A549 (cell line): Measurements from ENCODE around the gene TMIGD1. TPM values are rescaled to one million over a fixed set of nuclear protein-coding genes. Genes with fewer than 3 reads are reported as not detected.

Experiments
- ATAC-seq, 2 experiments: fragments of 200-7000 bp in 1 of 2; fragments of >200 bp in 1 of 2; cut with Nextera tagmentation in 1 of 2; cut with Tn5 transposase in 1 of 2; 3 replicates each; pipeline versions ENCODE4 v1.8.0 to v1.9.1; 2018 to 2020; ENCODE audit warnings: mild to moderate bottlenecking in 1 of 2, moderate library complexity in 1 of 2
- CTCF ChIA-PET: fragments of 300-600 bp; sonication (Branson Sonifier 250); formaldehyde crosslinking; extraction: SDS; loops from one replicate; lab custom pipeline; 2021; ENCODE audit warnings: antibody characterized with exemption, inconsistent platforms; lab: Yijun Ruan, JAX
- POLR2A ChIA-PET: fragments of 350-600 bp; formaldehyde crosslinking; extraction: SDS; loops from one replicate; lab custom pipeline; 2021; ENCODE audit warnings: antibody characterized with exemption, inconsistent platforms; lab: Yijun Ruan, JAX
- DNase-seq, 2 experiments: peaks; one replicate each; pipeline versions ENCODE4 v3.0.0 to v3.0.0-alpha.2; 2011 to 2016; ENCODE audit warnings: low read depth in 1 of 2, low spot score in 1 of 2
- FAIRE-seq: peaks from 2 replicates; lab custom pipeline; 2011; peaks lifted over from hg19 to GRCh38; lab: Jason Lieb, UNC
- H3K27ac ChIP-seq, 2 experiments: fragments of >200 bp; sonication (Bioruptor Twin); formaldehyde crosslinking; 3 replicates each; pipeline ENCODE4 v1.5.1; 2016 to 2017
- H3K4me1 ChIP-seq: fragments of >200 bp; sonication (Bioruptor Twin); formaldehyde crosslinking; 3 replicates; pipeline ENCODE4 v1.6.1; 2016
- H3K4me2 ChIP-seq: fragments of >200 bp; sonication (Bioruptor Twin); formaldehyde crosslinking; 3 replicates; pipeline ENCODE4 v1.6.1; 2016
- H3K4me3 ChIP-seq: fragments of >200 bp; sonication (Bioruptor Twin); formaldehyde crosslinking; 3 replicates; pipeline ENCODE4 v1.5.1; 2016
- H3K9me3 ChIP-seq: fragments of >200 bp; sonication (Bioruptor Twin); formaldehyde crosslinking; 3 replicates; pipeline ENCODE4 v1.6.1; 2016
- CBX2 ChIP-seq: fragments of 200-600 bp; sonication (generic); IDR thresholded peaks from 2 replicates; pipeline ENCODE4 v1.6.1; 2016; ENCODE audit warnings: low read depth, mild to moderate bottlenecking, borderline replicate concordance
- CHD4 ChIP-seq: fragments of 200-600 bp; sonication (generic); IDR thresholded peaks from 2 replicates; pipeline ENCODE4 v1.6.1; 2016; ENCODE audit warnings: antibody characterized with exemption, mild to moderate bottlenecking, borderline replicate concordance
- FOSB ChIP-seq: fragments of 250-450 bp; sonication (Bioruptor Pico); IDR thresholded peaks from 2 replicates; pipeline ENCODE4 v1.5.0; 2020; ENCODE audit warnings: mild to moderate bottlenecking, moderate library complexity
- FOSL2 ChIP-seq, 2 experiments: fragments of 450-650 bp in 1 of 2; fragments of >200 bp in 1 of 2; sonication (Bioruptor Twin) in 1 of 2; formaldehyde crosslinking; IDR thresholded peaks; 2 replicates each; pipeline versions ENCODE4 v1.5.0 to v1.6.1; 2016 to 2020; ENCODE audit warnings: mild to moderate bottlenecking in 1 of 2, moderate library complexity in 1 of 2
- FOXS1 ChIP-seq: fragments of 250-450 bp; sonication (Bioruptor Pico); IDR thresholded peaks from 2 replicates; pipeline ENCODE4 v1.5.0; 2020; ENCODE audit warnings: mild to moderate bottlenecking, moderate library complexity
- HOXA7 ChIP-seq: fragments of 250-450 bp; sonication (Bioruptor Pico); IDR thresholded peaks from 2 replicates; pipeline ENCODE4 v1.5.0; 2020; ENCODE audit warnings: mild to moderate bottlenecking, moderate library complexity
- HOXB5 ChIP-seq: fragments of 250-450 bp; sonication (Bioruptor Pico); IDR thresholded peaks from 2 replicates; pipeline ENCODE4 v1.5.0; 2020; ENCODE audit warnings: mild to moderate bottlenecking, moderate library complexity
- JUN ChIP-seq, 2 experiments: fragments of >200 bp; sonication (Bioruptor Twin); formaldehyde crosslinking; IDR thresholded peaks; 2 replicates in 1 of 2; 3 replicates in 1 of 2; pipeline ENCODE4 v1.6.1; 2016 to 2017
- KDM1A ChIP-seq: fragments of 200-600 bp; sonication (generic); IDR thresholded peaks from 2 replicates; pipeline ENCODE4 v1.6.1; 2016; ENCODE audit warnings: low read depth, mild to moderate bottlenecking
- MAFK ChIP-seq: fragments of 450-650 bp; IDR thresholded peaks from 2 replicates; pipeline ENCODE4 v1.6.1; 2014; ENCODE audit not compliant: partially characterized antibody
- MAZ ChIP-seq: fragments of 150-350 bp; IDR thresholded peaks from 2 replicates; pipeline ENCODE4 v1.6.1; 2014; ENCODE audit warnings: antibody characterized with exemption, low read depth, low read length, borderline replicate concordance
- POLR2A ChIP-seq: IDR thresholded peaks from 2 replicates; pipeline ENCODE4 v1.6.1; 2012; ENCODE audit warnings: mild to moderate bottlenecking, low read length
- POLR2AphosphoS2 ChIP-seq: conservative IDR thresholded peaks from 2 replicates; pipeline ENCODE4 v1.6.1; 2012; ENCODE audit warnings: low read length, improper control_type of control experiment, inconsistent platforms
- RCOR1 ChIP-seq: fragments of 150-350 bp; IDR thresholded peaks from 2 replicates; pipeline ENCODE4 v1.6.1; 2014; ENCODE audit warnings: antibody characterized with exemption, low read length, low read depth
- TFCP2L1 ChIP-seq: fragments of 250-450 bp; sonication (Bioruptor Pico); IDR thresholded peaks from 2 replicates; pipeline ENCODE4 v1.5.0; 2021; ENCODE audit warnings: mild to moderate bottlenecking
- ZC3H11A ChIP-seq: fragments of 450-650 bp; IDR thresholded peaks from 2 replicates; pipeline ENCODE4 v1.6.1; 2014; ENCODE audit warnings: antibody characterized with exemption, mild to moderate bottlenecking
- ZFP36 ChIP-seq: fragments of 450-650 bp; IDR thresholded peaks from 2 replicates; pipeline ENCODE4 v1.6.1; 2014; ENCODE audit warnings: borderline replicate concordance; ENCODE audit not compliant: partially characterized antibody
- ZNF302 ChIP-seq: fragments of 250-450 bp; sonication (Bioruptor Pico); IDR thresholded peaks from 2 replicates; pipeline ENCODE4 v1.9.0; 2021; ENCODE audit warnings: inconsistent platforms, mild to moderate bottlenecking, moderate library complexity
- ZSCAN20 ChIP-seq: fragments of 250-450 bp; sonication (Bioruptor Pico); IDR thresholded peaks from 2 replicates; pipeline ENCODE4 v1.8.0; 2022; ENCODE audit warnings: mild to moderate bottlenecking, moderate library complexity
- whole genome bisulfite sequencing: methylation state at CpG from one replicate; pipeline ENCODE4 v1.1.6; 2017; ENCODE audit errors: missing lambda C conversion rate; 5-methylcytosine and 5-hydroxymethylcytosine counted together
- polyA plus RNA-seq, 4 experiments: library from polyadenylated mRNA; depleted of rRNA in 3 of 4; stranded (reverse); fragments of >200 nt; fragmentation: RNase III in 1 of 4; extraction: RNeasy Plus Mini Kit Qiagen cat#74134 plus additional on column Dnase treatment in 1 of 4; gene quantifications; 2 replicates in 3 of 4; 3 replicates in 1 of 4; pipeline ENCODE4 v1.2.3, GENCODE V29; 2011 to 2017
- TF ChIP-seq, protein P1 (sequence below): IDR thresholded peaks from 2 replicates; pipeline ENCODE4 v1.6.1; 2012
- TF ChIP-seq, protein P2 (sequence below): fragments of 250-450 bp; sonication (Bioruptor Pico); IDR thresholded peaks from 2 replicates; pipeline ENCODE4 v1.5.0; 2020; ENCODE audit warnings: low read depth, mild to moderate bottlenecking, moderate library complexity

The TMIGD1 gene
- polyA plus RNA-seq, 2 of the 4 experiments (the other 2 are of a cell fraction), result not detected

DNA sequence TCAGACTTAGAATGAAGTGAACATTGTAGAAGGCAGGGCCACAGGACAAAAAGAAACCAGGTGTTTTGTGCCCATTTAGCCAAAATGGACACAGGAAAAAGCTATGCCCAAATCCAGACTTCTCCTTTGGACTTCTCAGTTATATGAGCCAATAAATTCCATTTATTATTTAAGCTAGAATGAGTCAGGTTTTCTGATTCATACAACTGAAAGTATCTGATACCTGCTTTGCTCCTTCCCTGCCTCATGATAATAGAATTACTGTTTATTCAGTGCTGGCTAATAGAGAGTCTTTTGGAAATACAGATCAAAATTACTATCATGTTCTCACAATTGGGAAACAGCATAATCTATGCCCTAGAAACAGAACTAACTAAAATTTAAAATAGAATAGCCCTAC is 36.1 kb upstream of the TMIGD1 start:
- ChIA-PET POLR2A (interaction anchor here (0.7 to 1.5 kb wide), 3 partner anchors 10 to 779 kb away, joined by 3 read pairs; no protein-coding TSS in a partner anchor), CTCF (interaction anchor here (1.4 to 2.3 kb wide), 2 partner anchors 30 to 33 kb away, joined by 5 to 7 read pairs; no protein-coding TSS in a partner anchor)
- DNase-seq, result no peak
- H3K9me3 ChIP-seq, result no peaks in the 10 kb centered on the region
- peak overlapping the region; percentile 41 to 45; a peak in 5 of 6 replicates for H3K27ac ChIP-seq
- no peak for FAIRE-seq
- peak overlapping the region; percentile 36 for H3K4me2 ChIP-seq
- TF ChIP-seq FOXS1 (no peak), FOSL2 (IDR thresholded peaks at IDR 0.05) (peak; percentile 52; the same call in 1 of the 2 replicates), FOSL2 (CRISPR knock-in tag; IDR thresholded peaks at IDR 0.05) (peak; percentile 49)
- H3K4me1 ChIP-seq, result peaks cover 34% of the 10 kb centered on the region
- peak in 1 of 2 experiments; percentile 53; a peak in 3 of 6 replicates for ATAC-seq
- H3K4me3 ChIP-seq, result no peak overlapping the region

DNA sequence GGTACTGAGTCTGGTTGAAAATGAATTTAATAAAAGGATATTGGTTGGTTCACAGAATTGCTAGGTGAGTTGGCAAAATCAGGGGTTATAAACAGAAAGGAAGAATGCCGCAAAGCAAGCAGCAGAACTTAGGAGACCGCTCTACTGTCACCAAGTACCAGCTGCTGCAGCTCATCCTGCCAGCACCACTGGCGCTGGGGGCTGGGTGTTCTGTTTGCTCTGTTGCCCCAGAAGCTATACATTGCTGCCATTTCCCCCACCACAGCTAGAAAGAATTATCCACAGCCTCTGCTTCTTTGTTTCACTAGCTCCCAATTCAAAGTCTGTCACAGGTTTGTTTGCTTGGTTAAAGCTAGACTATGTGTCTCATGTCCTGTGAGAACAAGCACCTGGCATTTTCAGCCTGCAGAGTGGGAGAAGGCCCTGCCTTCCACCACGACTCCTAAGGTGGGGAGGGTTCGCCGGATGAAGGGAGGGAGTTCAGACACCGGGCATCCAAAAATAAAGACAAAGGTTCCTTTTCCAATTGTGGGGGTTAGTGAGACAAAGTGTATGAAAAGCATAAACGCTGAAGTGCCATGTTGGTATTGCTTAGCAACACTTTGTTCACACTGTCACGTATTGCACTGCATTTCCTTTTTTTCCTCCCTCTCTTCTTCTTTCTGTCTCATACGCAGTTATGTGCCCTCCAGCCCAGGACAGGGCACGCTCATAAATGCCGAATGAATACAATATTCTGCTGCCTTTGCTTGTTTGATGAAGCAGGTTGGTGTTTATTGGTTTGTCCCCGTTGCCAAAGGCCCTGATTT is 35.3 kb upstream of the TMIGD1 start:
- ATAC-seq, result no peak
- no peak overlapping the region for H3K4me3 ChIP-seq
- peak overlapping the region; percentile 39 to 45; a peak in 5 of 6 replicates for H3K27ac ChIP-seq
- H3K4me1 ChIP-seq, result peaks cover 34% of the 10 kb centered on the region
- ChIA-PET POLR2A (interaction anchor here (1.5 kb wide), 1 partner anchor 24 kb away, joined by 3 read pairs; no protein-coding TSS in a partner anchor), CTCF (interaction anchor here (1.4 to 2.3 kb wide), 2 partner anchors 29 to 32 kb away, joined by 5 to 7 read pairs; no protein-coding TSS in a partner anchor)
- no peaks in the 10 kb centered on the region for H3K9me3 ChIP-seq
- no peak for TF ChIP-seq JUN (IDR thresholded peaks at IDR 0.05)
- no peak for TF ChIP-seq MAZ
- no peak for TF ChIP-seq KDM1A
- no peak for TF ChIP-seq FOSB
- no peak for TF ChIP-seq ZNF302 (CRISPR knock-in tag)
- TF ChIP-seq, protein P1, sequence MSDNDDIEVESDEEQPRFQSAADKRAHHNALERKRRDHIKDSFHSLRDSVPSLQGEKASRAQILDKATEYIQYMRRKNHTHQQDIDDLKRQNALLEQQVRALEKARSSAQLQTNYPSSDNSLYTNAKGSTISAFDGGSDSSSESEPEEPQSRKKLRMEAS, result no peak
- no peak for TF ChIP-seq POLR2A
- TF ChIP-seq CBX2, result no peak
- TF ChIP-seq FOSL2 (IDR thresholded peaks at IDR 0.05), result no peak
- TF ChIP-seq FOSL2 (CRISPR knock-in tag; IDR thresholded peaks at IDR 0.05), result no peak
- no peak for TF ChIP-seq TFCP2L1 (CRISPR knock-in tag)
- no peak for TF ChIP-seq CHD4
- no peak for TF ChIP-seq ZC3H11A
- TF ChIP-seq, protein P2, sequence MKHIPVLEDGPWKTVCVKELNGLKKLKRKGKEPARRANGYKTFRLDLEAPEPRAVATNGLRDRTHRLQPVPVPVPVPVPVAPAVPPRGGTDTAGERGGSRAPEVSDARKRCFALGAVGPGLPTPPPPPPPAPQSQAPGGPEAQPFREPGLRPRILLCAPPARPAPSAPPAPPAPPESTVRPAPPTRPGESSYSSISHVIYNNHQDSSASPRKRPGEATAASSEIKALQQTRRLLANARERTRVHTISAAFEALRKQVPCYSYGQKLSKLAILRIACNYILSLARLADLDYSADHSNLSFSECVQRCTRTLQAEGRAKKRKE (CRISPR knock-in tag), result no peak
- H3K4me2 ChIP-seq, result peak overlapping the region; percentile 36
- FAIRE-seq, result no peak
- DNase-seq, result no peak
- WGBS, result 88% methylated on average over 13 of the region's 13 CpGs

DNA sequence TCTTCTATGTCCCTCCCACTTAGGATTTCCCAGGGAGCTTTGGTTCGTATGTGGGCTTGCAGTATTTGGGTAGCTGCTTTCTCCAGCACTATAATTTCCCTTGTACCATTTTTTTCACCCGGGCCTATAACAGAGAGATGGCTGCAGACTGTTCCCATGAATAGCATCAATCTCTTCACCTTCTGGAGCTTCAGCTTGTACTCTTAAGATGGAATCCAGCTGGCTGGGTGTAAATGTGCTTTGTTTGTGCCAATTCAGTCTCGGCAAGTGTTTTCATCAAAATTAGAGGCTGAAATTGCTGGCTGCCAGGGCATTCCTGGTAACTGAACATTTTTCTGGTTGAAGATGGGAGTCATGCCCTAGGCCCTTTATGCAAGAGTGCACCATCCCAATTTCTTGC is 32.7 kb upstream of the TMIGD1 start:
- Histone ChIP-seq H3K27ac (no peak overlapping the region), H3K4me3 (no peak overlapping the region), H3K9me3 (peaks cover 20% of the 10 kb centered on the region), H3K4me2 (no peak overlapping the region), H3K4me1 (peaks cover 28% of the 10 kb centered on the region)
- no peak for FAIRE-seq
- CTCF ChIA-PET, result interaction anchor here (0.5 to 2.3 kb wide), 7 partner anchors 22 to 397 kb away, joined by 3 to 10 read pairs (median 3); no protein-coding TSS in a partner anchor
- POLR2A ChIA-PET, result no interaction called here
- ATAC-seq, result no peak
- no peak for DNase-seq
- WGBS, result 67% methylated on average over 3 of the region's 3 CpGs
- no peak for TF ChIP-seq POLR2AphosphoS2
- no peak for TF ChIP-seq HOXA7 (CRISPR knock-in tag)
- no peak for TF ChIP-seq ZSCAN20 (CRISPR knock-in tag)
- TF ChIP-seq ZFP36, result no peak
- TF ChIP-seq MAFK, result no peak
- no peak for TF ChIP-seq ZC3H11A
- TF ChIP-seq, protein P2 (CRISPR knock-in tag), result no peak
- no peak for TF ChIP-seq HOXB5
- no peak for TF ChIP-seq RCOR1
